Nephron progenitor cell (in vitro differentiated cells): ENCODE measurements around the gene SCGB1C1.

Experiments used
- DNase-seq: peaks from one replicate; pipeline ENCODE4 v3.0.0; 2021
- H3K27ac Mint-ChIP-seq: 2 replicates; pipeline ENCODE4 v1.8.0; 2021; ENCODE audit warnings: mild to moderate bottlenecking, moderate library complexity, mixed read lengths
- H3K27me3 Mint-ChIP-seq: 2 replicates; pipeline ENCODE4 v1.8.0; 2021; ENCODE audit warnings: mild to moderate bottlenecking, low read depth, mixed read lengths; ENCODE audit not compliant: poor library complexity
- H3K36me3 Mint-ChIP-seq: 2 replicates; pipeline ENCODE4 v1.8.0; 2021; ENCODE audit warnings: low read depth, mixed read lengths
- H3K4me1 Mint-ChIP-seq: 2 replicates; pipeline ENCODE4 v1.8.0; 2021; ENCODE audit warnings: mixed read lengths
- H3K4me3 Mint-ChIP-seq: 2 replicates; pipeline ENCODE4 v1.8.0; 2021; ENCODE audit warnings: mild to moderate bottlenecking, moderate library complexity, mixed read lengths
- H3K9me3 Mint-ChIP-seq: 2 replicates; pipeline ENCODE4 v1.8.0; 2021; ENCODE audit warnings: mild to moderate bottlenecking, moderate library complexity, mixed read lengths
- TF ChIP-seq, protein P1 (sequence below): fragments of 200-600 bp; sonication (generic); IDR thresholded peaks from 2 replicates; pipeline ENCODE4 v1.5.0; 2021; ENCODE audit warnings: antibody characterized with exemption

The SCGB1C1 gene

DNA sequence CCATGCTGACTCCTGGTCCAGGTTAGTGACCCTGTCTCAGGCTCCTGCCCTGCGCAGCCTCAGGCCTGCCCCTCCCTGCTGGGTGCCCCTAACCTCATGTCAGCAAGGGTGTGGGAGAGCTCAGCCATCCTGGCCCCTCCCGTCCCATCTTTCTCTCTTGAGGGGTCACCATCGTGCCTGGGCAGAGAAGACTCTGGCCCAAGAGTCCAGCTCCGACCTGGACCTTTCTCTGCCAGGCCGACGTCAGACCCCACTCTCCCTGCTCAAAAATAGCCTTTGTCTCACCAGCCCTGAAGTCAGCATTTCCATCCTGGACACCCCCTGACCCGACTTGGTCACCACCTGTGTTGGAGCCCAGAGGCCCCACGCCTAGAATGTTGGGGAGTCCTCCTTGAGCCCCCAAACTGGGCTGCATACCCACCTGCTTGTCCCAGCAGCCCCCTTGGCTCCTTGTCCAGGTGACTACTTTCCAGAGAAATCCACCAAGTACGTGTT lies 4.9 kb downstream of the SCGB1C1 start:
- no peak for DNase-seq
- TF ChIP-seq, protein P1, sequence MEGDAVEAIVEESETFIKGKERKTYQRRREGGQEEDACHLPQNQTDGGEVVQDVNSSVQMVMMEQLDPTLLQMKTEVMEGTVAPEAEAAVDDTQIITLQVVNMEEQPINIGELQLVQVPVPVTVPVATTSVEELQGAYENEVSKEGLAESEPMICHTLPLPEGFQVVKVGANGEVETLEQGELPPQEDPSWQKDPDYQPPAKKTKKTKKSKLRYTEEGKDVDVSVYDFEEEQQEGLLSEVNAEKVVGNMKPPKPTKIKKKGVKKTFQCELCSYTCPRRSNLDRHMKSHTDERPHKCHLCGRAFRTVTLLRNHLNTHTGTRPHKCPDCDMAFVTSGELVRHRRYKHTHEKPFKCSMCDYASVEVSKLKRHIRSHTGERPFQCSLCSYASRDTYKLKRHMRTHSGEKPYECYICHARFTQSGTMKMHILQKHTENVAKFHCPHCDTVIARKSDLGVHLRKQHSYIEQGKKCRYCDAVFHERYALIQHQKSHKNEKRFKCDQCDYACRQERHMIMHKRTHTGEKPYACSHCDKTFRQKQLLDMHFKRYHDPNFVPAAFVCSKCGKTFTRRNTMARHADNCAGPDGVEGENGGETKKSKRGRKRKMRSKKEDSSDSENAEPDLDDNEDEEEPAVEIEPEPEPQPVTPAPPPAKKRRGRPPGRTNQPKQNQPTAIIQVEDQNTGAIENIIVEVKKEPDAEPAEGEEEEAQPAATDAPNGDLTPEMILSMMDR: no peak
- no peaks in the 10 kb centered on the region for H3K4me1 Mint-ChIP-seq
- no peaks in the 10 kb centered on the region for H3K9me3 Mint-ChIP-seq
- no peak overlapping the region for H3K27ac Mint-ChIP-seq
- peaks cover 6% of the 10 kb centered on the region for H3K27me3 Mint-ChIP-seq
- peaks cover under 1% of the 10 kb centered on the region for H3K36me3 Mint-ChIP-seq
- H3K4me3 Mint-ChIP-seq: no peak overlapping the region

DNA sequence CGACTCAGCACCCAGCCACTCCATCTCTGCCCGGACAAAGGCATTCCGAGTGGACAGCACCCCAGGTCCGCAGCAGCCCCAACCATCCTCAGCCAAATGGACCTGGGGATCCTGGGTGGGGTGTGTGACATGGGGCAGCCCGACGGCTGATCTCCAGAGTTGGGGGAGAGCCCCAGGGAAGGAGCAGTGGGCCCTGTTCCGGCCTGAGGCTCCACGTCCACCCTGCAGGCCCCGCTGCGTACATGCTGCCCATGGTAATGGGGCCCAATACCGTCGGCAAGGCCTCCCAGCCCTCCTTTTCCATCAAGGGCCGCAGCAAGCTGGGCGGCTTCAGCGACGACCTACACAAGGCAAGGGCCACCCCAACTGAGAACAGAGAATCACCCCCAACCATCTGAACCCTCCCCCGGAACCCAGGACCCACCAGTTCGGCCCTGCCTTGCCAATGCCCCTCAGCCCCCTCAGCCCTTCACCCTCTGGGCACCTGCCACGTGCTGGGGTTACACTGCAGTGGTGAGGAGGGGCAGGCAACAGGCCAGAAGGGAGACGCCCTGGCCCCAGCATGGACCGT lies 5.4 kb downstream of the SCGB1C1 start:
- DNase-seq: no peak
- Mint-ChIP-seq H3K27me3 (peaks cover 6% of the 10 kb centered on the region), H3K4me1 (no peaks in the 10 kb centered on the region), H3K27ac (no peak overlapping the region), H3K9me3 (no peaks in the 10 kb centered on the region), H3K4me3 (no peak overlapping the region), H3K36me3 (peaks cover 6% of the 10 kb centered on the region)
- TF ChIP-seq, protein P1: no peak

DNA sequence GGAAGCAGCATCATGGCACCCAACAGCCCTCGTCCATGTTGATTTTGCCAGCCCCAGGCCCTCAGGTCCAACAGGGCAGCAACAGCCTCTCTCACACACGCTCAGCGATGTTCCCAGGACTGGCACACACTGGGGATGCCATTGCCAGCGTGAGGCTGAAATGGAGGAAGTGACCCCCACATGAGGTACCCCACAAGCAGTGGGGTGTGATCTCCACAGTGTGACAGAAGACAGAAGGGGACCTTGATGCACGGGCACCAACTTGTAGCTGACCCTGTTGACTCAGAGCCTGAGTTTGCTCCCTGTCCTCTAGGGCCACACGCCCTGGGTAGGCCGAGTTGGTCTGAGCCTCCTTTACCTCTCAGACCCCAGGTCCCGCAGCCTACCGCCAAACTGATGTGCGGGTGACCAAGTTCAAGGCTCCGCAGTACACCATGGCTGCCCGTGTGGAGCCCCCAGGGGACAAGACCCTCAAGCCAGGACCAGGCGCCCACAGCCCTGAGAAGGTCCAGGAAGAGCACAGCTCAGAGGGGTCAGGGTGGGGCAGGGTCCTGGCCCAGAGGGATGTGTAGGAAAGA lies 6.2 kb downstream of the SCGB1C1 start:
- DNase-seq: no peak
- TF ChIP-seq, protein P1: no peak
- H3K4me1 Mint-ChIP-seq: no peaks in the 10 kb centered on the region
- peaks cover 11% of the 10 kb centered on the region for H3K36me3 Mint-ChIP-seq
- H3K27me3 Mint-ChIP-seq: peaks cover 6% of the 10 kb centered on the region
- H3K4me3 Mint-ChIP-seq: no peak overlapping the region
- H3K9me3 Mint-ChIP-seq: no peaks in the 10 kb centered on the region
- H3K27ac Mint-ChIP-seq: no peak overlapping the region

DNA sequence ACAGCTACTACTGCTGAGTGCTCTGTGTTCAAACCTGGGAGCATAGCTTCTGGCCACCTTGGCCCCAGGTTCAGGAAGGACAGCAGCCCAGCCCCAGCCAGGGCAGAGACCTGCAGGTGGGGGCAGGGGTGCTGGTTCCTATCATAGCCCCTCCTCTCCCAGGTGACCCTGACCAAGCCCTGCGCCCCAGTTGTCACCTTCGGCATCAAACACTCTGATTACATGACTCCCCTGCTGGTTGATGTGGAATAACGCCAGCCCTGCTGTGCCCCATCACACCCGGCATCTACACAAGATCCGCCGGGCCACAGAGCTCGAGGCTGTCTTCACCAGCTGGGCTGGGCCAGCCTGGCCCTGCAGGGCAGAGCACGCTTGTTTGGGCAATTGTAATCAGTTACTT lies 6.9 kb downstream of the SCGB1C1 start:
- Mint-ChIP-seq H3K36me3 (peaks cover 12% of the 10 kb centered on the region), H3K4me1 (no peaks in the 10 kb centered on the region), H3K27ac (no peak overlapping the region), H3K4me3 (no peak overlapping the region), H3K9me3 (no peaks in the 10 kb centered on the region), H3K27me3 (peaks cover 6% of the 10 kb centered on the region)
- TF ChIP-seq, protein P1: no peak
- no peak for DNase-seq

DNA sequence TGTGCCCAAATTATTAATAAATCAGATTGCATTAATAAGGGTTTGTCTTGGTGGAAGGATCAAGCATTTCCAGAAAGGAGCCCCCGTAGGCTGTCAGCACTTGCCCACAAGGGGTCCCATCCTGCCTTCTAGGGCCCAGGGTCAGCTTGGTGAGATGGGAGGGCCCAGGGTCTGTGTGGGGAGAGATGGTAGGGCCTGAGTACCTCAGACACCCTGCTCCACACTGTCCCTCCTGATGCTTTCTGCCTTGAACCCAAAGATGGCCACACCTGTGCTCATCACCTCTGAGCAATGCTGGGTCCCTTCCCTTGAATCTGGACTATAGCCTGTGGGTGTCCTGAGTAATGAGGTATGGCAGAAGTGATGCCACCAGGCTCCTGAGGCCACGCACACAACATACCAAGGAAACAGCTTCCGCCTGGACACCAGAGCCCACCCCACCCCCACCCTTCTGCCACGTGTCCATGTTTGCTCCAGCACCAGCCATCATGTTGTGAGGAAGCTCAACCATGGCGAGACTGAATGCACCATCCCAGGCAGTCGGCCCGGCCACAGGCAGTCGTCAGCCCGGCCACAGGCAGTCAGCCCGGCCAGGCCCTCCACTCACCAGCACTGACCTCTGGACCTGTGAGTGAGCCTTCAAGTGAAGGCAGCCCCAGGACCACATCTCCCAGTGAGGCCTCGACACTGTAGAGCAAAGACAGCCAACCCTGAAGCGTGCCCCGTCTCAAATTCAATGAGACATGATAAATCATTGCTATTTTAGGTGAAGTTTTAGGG lies 7.5 kb downstream of the SCGB1C1 start:
- peaks cover 12% of the 10 kb centered on the region for H3K36me3 Mint-ChIP-seq
- no peak overlapping the region for H3K4me3 Mint-ChIP-seq

More for the DNA sequence above, 7.5 kb downstream of the SCGB1C1 start:
- TF ChIP-seq, protein P1: no peak
- no peaks in the 10 kb centered on the region for H3K9me3 Mint-ChIP-seq
- peaks cover 3% of the 10 kb centered on the region for H3K4me1 Mint-ChIP-seq
- DNase-seq: no peak
- no peak overlapping the region for H3K27ac Mint-ChIP-seq
- H3K27me3 Mint-ChIP-seq: peaks cover 6% of the 10 kb centered on the region
